GM21390 (cell line): ENCODE measurements around the gene ANKS3.

Experiments used
- ATAC-seq: cut with Tn5 transposase; IDR thresholded peaks from one replicate; pipeline ENCODE4 v1.9.1; 2021; ENCODE audit not compliant: unreplicated experiment

ANKS3 gene

GRCh38 chr16:4685776-4686496 is 48.1 kb downstream of the ANKS3 start:
- no peak for ATAC-seq

- ATAC-seq = no peak
Observed at GRCh38 chr16:4685292-4685691, 48.8 kb downstream of the ANKS3 start.

- ATAC-seq = no peak
Observed at GRCh38 chr16:4684763-4685162, 49.3 kb downstream of the ANKS3 start.

- ATAC-seq = no peak
Observed at GRCh38 chr16:4684058-4684715, 49.9 kb downstream of the ANKS3 start.

GRCh38 chr16:4683255-4684057 is 50.6 kb downstream of the ANKS3 start:
- no peak for ATAC-seq

- no peak for ATAC-seq
Observed at GRCh38 chr16:4682616-4683254, 51.3 kb downstream of the ANKS3 start.

- ATAC-seq = no peak
Observed at GRCh38 chr16:4682084-4682591, 51.9 kb downstream of the ANKS3 start.

- no peak for ATAC-seq
Observed at GRCh38 chr16:4681471-4682083, 52.5 kb downstream of the ANKS3 start.

- no peak for ATAC-seq
Observed at GRCh38 chr16:4680673-4681470, 53.2 kb downstream of the ANKS3 start.

GRCh38 chr16:4679850-4680636 is 54.0 kb downstream of the ANKS3 start:
- ATAC-seq = no peak

GRCh38 chr16:4679156-4679849 is 54.8 kb downstream of the ANKS3 start:
- ATAC-seq = no peak

GRCh38 chr16:4678596-4678995 is 55.5 kb downstream of the ANKS3 start:
- ATAC-seq = no peak

- no peak for ATAC-seq
Observed at GRCh38 chr16:4677994-4678393, 56.1 kb downstream of the ANKS3 start.

- no peak for ATAC-seq
Observed at GRCh38 chr16:4677390-4677789, 56.7 kb downstream of the ANKS3 start.

- no peak for ATAC-seq
Observed at GRCh38 chr16:4676831-4677230, 57.2 kb downstream of the ANKS3 start.

GRCh38 chr16:4675864-4676786 is 57.9 kb downstream of the ANKS3 start:
- ATAC-seq = no peak

GRCh38 chr16:4674926-4675530 is 59.0 kb downstream of the ANKS3 start:
- ATAC-seq = no peak
